Esophagus squamous epithelium (tissue), 5 donors: ENCODE results near the gene IL11. TPM values are rescaled to one million over a fixed set of nuclear protein-coding genes. Genes with fewer than 3 reads are reported as not detected.

Experiments
- DNase-seq: peaks from one replicate; lab custom pipeline; 2025; lab: John Stamatoyannopoulos, UW
- H3K27ac ChIP-seq, 4 donors: fragments of 200-600 bp; sonication (generic); one replicate each; pipeline ENCODE4 v1.5.1; 2016 to 2019; ENCODE audit warnings: mild to moderate bottlenecking in 1 of 4
- H3K27me3 ChIP-seq, 4 donors: fragments of 200-600 bp; sonication (generic); 1 replicate in 3 of 4; 2 replicates in 1 of 4; pipeline versions ENCODE4 v1.5.1 to v1.6.0; 2017 to 2021; ENCODE audit warnings: antibody characterized with exemption in 1 of 4
- H3K36me3 ChIP-seq, 3 donors: fragments of 200-600 bp; sonication (generic); one replicate each; pipeline ENCODE4 v1.5.1; 2016 to 2019
- H3K4me1 ChIP-seq, 3 donors: fragments of 200-600 bp; sonication (generic); one replicate each; pipeline ENCODE4 v1.5.1; 2017 to 2019
- H3K4me3 ChIP-seq, 4 donors: fragments of 200-600 bp; sonication (generic); 1 replicate in 3 of 4; 2 replicates in 1 of 4; pipeline ENCODE4 v1.5.1; 2016 to 2019; ENCODE audit warnings: mild to moderate bottlenecking in 2 of 4, moderate library complexity in 1 of 4
- H3K9me3 ChIP-seq, 3 donors: fragments of 200-600 bp; sonication (generic); one replicate each; pipeline ENCODE4 v1.5.1; 2016 to 2019
- CTCF ChIP-seq, 6 experiments: fragments of 450-650 bp in 4 of 6; fragments of 200-600 bp in 2 of 6; sonication (generic) in 2 of 6; IDR thresholded peaks; one replicate each; pipeline ENCODE4 v1.5.1; 2016 to 2019; ENCODE audit warnings: antibody characterized with exemption in 6 of 6, mild to moderate bottlenecking in 4 of 6, moderate library complexity in 4 of 6
- POLR2A ChIP-seq, 4 donors: fragments of 450-650 bp; IDR thresholded peaks; one replicate each; pipeline ENCODE4 v1.6.1; 2017; ENCODE audit warnings: antibody characterized with exemption in 4 of 4, mild to moderate bottlenecking in 4 of 4, moderate library complexity in 3 of 4
- WGBS, 2 donors: methylation state at CpG; one replicate each; pipeline ENCODE4 v1.1.5; 2018; 5-methylcytosine and 5-hydroxymethylcytosine counted together
- intact Hi-C: fragments of 100-400 bp; cut with DNase I; formaldehyde crosslinking; loops from one replicate; pipeline ENCODE4 v1.15.0; 2022
- total RNA-seq, 4 donors: library from RNA; depleted of rRNA; stranded (reverse); fragments of >200 nt; gene quantifications; one replicate each; pipeline ENCODE4 v1.1.0, GENCODE V29; 2016
- donor health status: DM: yes; HTN: yes; CAD: no.

IL11 gene
- total RNA-seq, 4 donors from 2014 or later = not detected

DNA sequence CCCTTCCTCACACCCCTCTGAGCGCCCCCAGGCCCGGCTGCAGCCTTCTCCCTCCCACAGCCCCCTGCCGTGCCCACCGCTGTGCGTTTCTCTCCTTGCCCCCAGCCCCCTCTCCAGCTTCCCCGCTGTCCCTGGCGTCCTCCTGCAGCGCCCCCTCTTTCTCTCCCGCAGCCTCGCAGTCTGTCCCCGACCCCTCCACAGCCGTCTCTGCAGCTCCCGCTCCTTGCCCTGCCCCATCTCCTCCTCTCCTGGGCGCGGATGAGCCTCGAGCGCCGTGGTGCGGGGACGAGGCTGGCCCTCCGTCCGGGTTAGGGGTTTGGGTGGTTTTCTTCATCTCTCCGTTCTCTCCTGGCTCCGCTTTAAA is 29.5 kb downstream of the IL11 start:
- DNase-seq = no peak
- Histone ChIP-seq H3K9me3 (no peaks in the 10 kb centered on the region), H3K36me3 (peaks cover 3 to 25% (median 8%) of the 10 kb centered on the region in 3 donors), H3K27ac (peak overlapping the region; percentile 28 to 96 (median 94)), H3K27me3 (peaks cover 0 to 9% (median 0%) of the 10 kb centered on the region in 4 donors), H3K4me3 (peak overlapping the region; percentile 65 to 81 (median 74)), H3K4me1 (peaks cover 18 to 55% (median 20%) of the 10 kb centered on the region in 3 donors)
- TF ChIP-seq POLR2A (IDR thresholded peaks at IDR 0.05) = no peak
- TF ChIP-seq CTCF (IDR thresholded peaks at IDR 0.05) = peak in 1 of 6 experiments; percentile 4
- intact Hi-C loops = no loop called here
- 1% methylated on average over 21 to 23 of the region's 24 CpGs for WGBS, 2 donors

DNA sequence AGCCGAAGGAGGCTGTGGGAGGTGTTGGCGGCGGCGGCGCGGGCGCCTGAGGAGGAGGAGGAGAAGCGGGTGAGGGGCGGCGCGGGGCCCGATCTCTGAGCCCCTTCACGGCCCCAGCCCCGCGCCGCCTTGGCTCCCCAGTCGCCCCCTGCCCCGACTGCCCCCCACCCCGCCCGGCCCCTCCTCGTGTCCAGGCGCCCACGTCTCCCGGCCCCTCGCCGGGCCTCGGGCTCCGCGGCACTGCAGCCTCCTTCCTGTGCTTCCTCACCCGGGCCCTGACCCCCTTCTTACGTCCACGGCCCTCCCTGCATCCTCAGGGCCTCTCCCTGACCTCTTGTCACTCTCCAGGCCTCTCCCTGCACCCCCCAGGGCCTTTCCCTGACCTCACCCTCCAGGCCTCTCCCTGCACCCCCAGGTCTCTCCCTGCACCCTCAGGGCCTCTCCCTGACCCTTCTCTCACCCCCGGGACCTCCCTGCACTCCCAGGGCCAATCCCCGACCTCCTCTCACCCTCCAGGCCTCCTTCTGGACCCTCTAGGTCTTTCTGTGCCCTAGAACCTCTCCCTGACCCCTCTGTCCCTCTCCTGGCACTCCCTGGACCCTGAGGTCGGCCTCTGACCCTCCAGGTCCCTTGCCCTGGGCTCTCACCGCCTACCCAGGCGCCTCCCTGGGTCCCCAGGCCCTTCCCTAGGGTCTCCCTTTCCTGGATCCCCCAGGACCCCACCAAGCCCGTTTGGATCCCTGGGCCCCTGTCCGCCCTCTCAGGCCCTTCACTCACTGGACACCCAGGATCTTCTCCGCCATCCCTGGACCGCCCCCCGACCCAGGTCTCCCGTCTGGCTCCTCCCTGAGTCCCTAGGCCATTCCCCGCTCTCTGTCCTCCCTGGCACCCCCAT is 30.1 kb downstream of the IL11 start:
- H3K36me3 ChIP-seq = peaks cover 3 to 25% (median 8%) of the 10 kb centered on the region in 3 donors
- intact Hi-C loops = no loop called here
- no peak for DNase-seq
- H3K27me3 ChIP-seq = peaks cover 0 to 9% (median 0%) of the 10 kb centered on the region in 4 donors
- H3K4me3 ChIP-seq = peak overlapping the region; percentile 65 to 81 (median 74)
- WGBS, 2 donors = 1 to 6% methylated on average over 18 to 31 of the region's 44 CpGs
- H3K27ac ChIP-seq = peak overlapping the region; percentile 92 to 96 (median 96)
- no peaks in the 10 kb centered on the region for H3K9me3 ChIP-seq
- H3K4me1 ChIP-seq = peaks cover 18 to 48% (median 20%) of the 10 kb centered on the region in 3 donors
- no peak for TF ChIP-seq CTCF (IDR thresholded peaks at IDR 0.05)
- peak in 1 of 4 donors; percentile 97 for TF ChIP-seq POLR2A (IDR thresholded peaks at IDR 0.05)

GRCh38 chr19:55339105-55339888 is 31.0 kb downstream of the IL11 start, which contains the start of gene KMT5C:
KMT5C (plus strand) TSS chr19:55339876; CDS start chr19:55341937, 2,061 bp downstream.
- Histone ChIP-seq H3K27me3 (peaks cover 0 to 11% (median 0%) of the 10 kb centered on the region in 4 donors), H3K36me3 (peaks cover 3 to 25% (median 8%) of the 10 kb centered on the region in 3 donors), H3K4me1 (peaks cover 18 to 43% (median 20%) of the 10 kb centered on the region in 3 donors), H3K9me3 (no peaks in the 10 kb centered on the region), H3K4me3 (peak within 1 kb of the TSS; percentile 65 to 81 (median 74)), H3K27ac (peak within 1 kb of the TSS; percentile 94 to 96 (median 96))
- intact Hi-C loops = no loop called here
- 0% methylated on average over 27 to 35 of the region's 63 CpGs for WGBS, 2 donors
- peak; percentile 100 for DNase-seq
- peak in 3 of 4 donors; percentile 28 to 95 (median 94) for TF ChIP-seq POLR2A (IDR thresholded peaks at IDR 0.05)
- TF ChIP-seq CTCF (IDR thresholded peaks at IDR 0.05) = peak in 5 of 6 experiments; percentile 23 to 63 (median 51)

GRCh38 chr19:55336101-55336500 is 34.2 kb downstream of the IL11 start:
- TF ChIP-seq CTCF (IDR thresholded peaks at IDR 0.05) (no peak), POLR2A (IDR thresholded peaks at IDR 0.05) (no peak)
- no peak for DNase-seq
- peaks cover 0 to 37% (median 0%) of the 10 kb centered on the region in 4 donors for H3K27me3 ChIP-seq
- H3K4me1 ChIP-seq = peaks cover 11 to 22% (median 13%) of the 10 kb centered on the region in 3 donors
- WGBS, 2 donors = 39% methylated on average over 7 of the region's 7 CpGs
- H3K27ac ChIP-seq = no peak overlapping the region
- H3K36me3 ChIP-seq = no peaks in the 10 kb centered on the region
- intact Hi-C loops = no loop called here
- no peaks in the 10 kb centered on the region for H3K9me3 ChIP-seq
- no peak overlapping the region for H3K4me3 ChIP-seq
